GM19324 (cell line): Measurements from ENCODE around the gene JUND.
"Not testable (repeated sequence)": the region's sequence is repeated elsewhere in the genome, so short reads cannot be mapped to it uniquely, and the experiment has no call there.

ENCODE experiments used
- ATAC-seq: cut with Tn5 transposase; IDR thresholded peaks from one replicate; pipeline ENCODE4 v1.9.1; 2021; ENCODE audit warnings: mild to moderate bottlenecking, moderate library complexity; ENCODE audit not compliant: unreplicated experiment, low FRiP score

Gene JUND

GRCh38 chr19:18281082-18282020, at the start of gene JUND:
TSS of gene JUND (minus strand) at chr19:18281622. CDS start at chr19:18281484, 138 bp downstream.
- ATAC-seq = peak; percentile 76

- ATAC-seq = no peak
These were observed 49.4 kb upstream of the JUND start for GRCh38 chr19:18330868-18331267.

- ATAC-seq = no peak
These were observed 47.6 kb upstream of the JUND start for GRCh38 chr19:18329035-18329376.

- ATAC-seq = peak; percentile 89
These were observed 47.1 kb upstream of the JUND start for GRCh38 chr19:18328340-18329034.

GRCh38 chr19:18326772-18327171, 45.4 kb upstream of the JUND start:
- no peak for ATAC-seq

GRCh38 chr19:18324373-18324731, 42.9 kb upstream of the JUND start:
- ATAC-seq = not testable (repeated sequence)

GRCh38 chr19:18322759-18323460, 41.5 kb upstream of the JUND start, which contains the start of gene LSM4:
TSS of gene LSM4 (minus strand) at chr19:18323076. CDS start at chr19:18323020, 56 bp downstream.
- ATAC-seq = peak; percentile 92

GRCh38 chr19:18322318-18322758, 40.9 kb upstream of the JUND start:
- no peak for ATAC-seq

- ATAC-seq = no peak
These were observed 40.3 kb upstream of the JUND start for GRCh38 chr19:18321734-18322102.

- ATAC-seq = no peak
These were observed 39.7 kb upstream of the JUND start for GRCh38 chr19:18320865-18321733.

GRCh38 chr19:18319591-18320135, 38.2 kb upstream of the JUND start:
- ATAC-seq = no peak

- no peak for ATAC-seq
These were observed 36.8 kb upstream of the JUND start for GRCh38 chr19:18317961-18318800.

GRCh38 chr19:18313398-18313797, 32.0 kb upstream of the JUND start:
- ATAC-seq = no peak

- ATAC-seq = no peak
These were observed 30.7 kb upstream of the JUND start for GRCh38 chr19:18312092-18312534.

GRCh38 chr19:18311502-18312091, 30.2 kb upstream of the JUND start:
- ATAC-seq = no peak

- ATAC-seq = no peak
These were observed 29.5 kb upstream of the JUND start for GRCh38 chr19:18310966-18311365.

- no peak for ATAC-seq
These were observed 28.9 kb upstream of the JUND start for GRCh38 chr19:18310118-18310909.
